Smooth muscle cell (in vitro differentiated cells): Measurements from ENCODE around the gene ZRSR2. TPM values are rescaled to one million over a fixed set of nuclear protein-coding genes. Genes with fewer than 3 reads are reported as not detected.

Experiments used
- DNase-seq: peaks from one replicate; lab custom pipeline; 2025; ENCODE audit not compliant: unreplicated experiment; lab: John Stamatoyannopoulos, UW
- H2AFZ ChIP-seq: fragments of 200-600 bp; sonication (generic); 2 replicates; pipeline ENCODE4 v1.6.0; 2016; ENCODE audit warnings: antibody characterized with exemption, low read depth, mild to moderate bottlenecking
- H3F3A ChIP-seq: fragments of 200-600 bp; sonication (generic); 2 replicates; pipeline ENCODE4 v1.6.0; 2017; ENCODE audit warnings: antibody characterized with exemption, low read depth
- H3K27ac ChIP-seq: fragments of 200-600 bp; sonication (generic); 2 replicates; pipeline ENCODE4 v1.5.1; 2016; ENCODE audit warnings: low read depth, mild to moderate bottlenecking
- H3K27me3 ChIP-seq: fragments of 200-600 bp; sonication (generic); 2 replicates; pipeline ENCODE4 v1.6.1; 2016; ENCODE audit warnings: low read depth, mild to moderate bottlenecking
- H3K36me3 ChIP-seq: fragments of 200-600 bp; sonication (generic); 2 replicates; pipeline ENCODE4 v1.5.1; 2016; ENCODE audit warnings: low read depth
- H3K4me1 ChIP-seq: fragments of 200-600 bp; sonication (generic); 2 replicates; pipeline ENCODE4 v1.5.1; 2016; ENCODE audit warnings: low read depth
- H3K4me2 ChIP-seq: fragments of 200-600 bp; sonication (generic); 2 replicates; pipeline ENCODE4 v1.6.0; 2016; ENCODE audit warnings: mild to moderate bottlenecking
- H3K4me3 ChIP-seq: fragments of 200-600 bp; sonication (generic); 2 replicates; pipeline ENCODE4 v1.5.1; 2016; ENCODE audit warnings: mild to moderate bottlenecking
- H3K79me2 ChIP-seq: fragments of 200-600 bp; sonication (generic); 2 replicates; pipeline ENCODE4 v1.6.0; 2016; ENCODE audit warnings: low read depth, mild to moderate bottlenecking
- H3K9ac ChIP-seq: fragments of 200-600 bp; sonication (generic); 2 replicates; pipeline ENCODE4 v1.6.0; 2016; ENCODE audit warnings: low read depth
- H3K9me3 ChIP-seq: fragments of 200-600 bp; sonication (generic); replicated peaks from 2 replicates; pipeline ENCODE4 v1.5.1; 2016; ENCODE audit warnings: low read depth
- H4K20me1 ChIP-seq: fragments of 200-600 bp; sonication (generic); 2 replicates; pipeline ENCODE4 v1.6.0; 2016; ENCODE audit warnings: low read depth
- CTCF ChIP-seq: fragments of 200-600 bp; sonication (generic); IDR thresholded peaks from 2 replicates; pipeline ENCODE4 v1.5.1; 2017; ENCODE audit warnings: borderline replicate concordance, mild to moderate bottlenecking, antibody characterized with exemption; ENCODE audit not compliant: insufficient read depth, poor library complexity, severe bottlenecking
- WGBS: methylation state at CpG from one replicate; pipeline ENCODE4 v1.1.7; 2016; ENCODE audit warnings: low lambda C conversion rate; 5-methylcytosine and 5-hydroxymethylcytosine counted together
- polyA plus RNA-seq: library from polyadenylated mRNA; unstranded; fragments of >200 nt; fragmentation: Nextera tagmentation; extraction: Ambion mirVana; gene quantifications from 2 replicates; pipeline ENCODE4 v1.2.1, GENCODE V29; 2016
- total RNA-seq: library from RNA; depleted of rRNA; stranded (reverse); fragments of >200 nt; gene quantifications from 2 replicates; pipeline ENCODE4 v1.2.3, GENCODE V29; 2014

The ZRSR2 gene
- total and polyA plus RNA-seq, 2 experiments from 2014 or later, result 7.1 to 23.9 TPM

GRCh38 chrX:15856636-15857035 lies 66.4 kb downstream of the ZRSR2 start:
- Histone ChIP-seq H2AFZ (peak overlapping the region; percentile 56), H3K79me2 (peaks cover 27% of the 10 kb centered on the region), H3K4me1 (peaks cover 25% of the 10 kb centered on the region), H3K27me3 (no peaks in the 10 kb centered on the region), H3F3A (peaks cover 6% of the 10 kb centered on the region), H4K20me1 (peaks cover 4% of the 10 kb centered on the region), H3K9ac (no peak overlapping the region), H3K4me3 (no peak overlapping the region), H3K4me2 (no peak overlapping the region), H3K9me3 (no peaks in the 10 kb centered on the region), H3K36me3 (no peaks in the 10 kb centered on the region), H3K27ac (no peak overlapping the region)
- 62% methylated on average over 1 of the region's 1 CpG for WGBS
- no peak for TF ChIP-seq CTCF
- no peak for DNase-seq

GRCh38 chrX:15858051-15858450 lies 67.8 kb downstream of the ZRSR2 start:
- WGBS, result 96% methylated on average over 1 of the region's 1 CpG
- no peak for TF ChIP-seq CTCF
- peaks cover 12% of the 10 kb centered on the region for H3K4me1 ChIP-seq
- no peak overlapping the region for H3K4me3 ChIP-seq
- no peak for DNase-seq
- H3K27ac ChIP-seq, result no peak overlapping the region
- H2AFZ ChIP-seq, result no peak overlapping the region
- H3K27me3 ChIP-seq, result no peaks in the 10 kb centered on the region
- H3K9me3 ChIP-seq, result no peaks in the 10 kb centered on the region
- H4K20me1 ChIP-seq, result no peaks in the 10 kb centered on the region
- no peaks in the 10 kb centered on the region for H3K36me3 ChIP-seq
- H3F3A ChIP-seq, result peaks cover 6% of the 10 kb centered on the region
- H3K9ac ChIP-seq, result no peak overlapping the region
- H3K79me2 ChIP-seq, result peaks cover 13% of the 10 kb centered on the region
- no peak overlapping the region for H3K4me2 ChIP-seq

GRCh38 chrX:15860921-15861320 lies 70.6 kb downstream of the ZRSR2 start:
- 98% methylated on average over 3 of the region's 3 CpGs for WGBS
- TF ChIP-seq CTCF, result no peak
- no peaks in the 10 kb centered on the region for H3F3A ChIP-seq
- DNase-seq, result no peak
- H2AFZ ChIP-seq, result no peak overlapping the region
- H3K4me3 ChIP-seq, result no peak overlapping the region
- H3K9me3 ChIP-seq, result no peaks in the 10 kb centered on the region
- no peaks in the 10 kb centered on the region for H3K27me3 ChIP-seq
- no peak overlapping the region for H3K9ac ChIP-seq
- no peaks in the 10 kb centered on the region for H3K79me2 ChIP-seq
- H3K27ac ChIP-seq, result no peak overlapping the region
- H3K4me1 ChIP-seq, result peaks cover 12% of the 10 kb centered on the region
- no peak overlapping the region for H3K4me2 ChIP-seq
- H4K20me1 ChIP-seq, result no peaks in the 10 kb centered on the region
- H3K36me3 ChIP-seq, result no peaks in the 10 kb centered on the region

GRCh38 chrX:15864023-15864422 lies 73.7 kb downstream of the ZRSR2 start:
- H3K4me1 ChIP-seq, result peaks cover 10% of the 10 kb centered on the region
- no peaks in the 10 kb centered on the region for H4K20me1 ChIP-seq
- no peak overlapping the region for H3K4me3 ChIP-seq
- 92% methylated on average over 3 of the region's 3 CpGs for WGBS
- no peaks in the 10 kb centered on the region for H3F3A ChIP-seq
- H3K9me3 ChIP-seq, result no peaks in the 10 kb centered on the region
- TF ChIP-seq CTCF, result no peak
- DNase-seq, result no peak
- H3K9ac ChIP-seq, result no peak overlapping the region
- H3K27ac ChIP-seq, result no peak overlapping the region
- no peaks in the 10 kb centered on the region for H3K27me3 ChIP-seq
- no peak overlapping the region for H2AFZ ChIP-seq
- no peaks in the 10 kb centered on the region for H3K36me3 ChIP-seq
- H3K79me2 ChIP-seq, result no peaks in the 10 kb centered on the region
- no peak overlapping the region for H3K4me2 ChIP-seq
